Vagina (tissue), 2 donors: ENCODE measurements around the gene CCDC73.

Experiments
- POLR2A ChIP-seq, 2 donors: fragments of 450-650 bp; IDR thresholded peaks; one replicate each; pipeline ENCODE4 v1.6.1; 2017; ENCODE audit warnings: antibody characterized with exemption in 2 of 2, mild to moderate bottlenecking in 2 of 2, moderate library complexity in 2 of 2
- POLR2AphosphoS5 ChIP-seq, 2 donors: sonication (generic); formaldehyde crosslinking; IDR thresholded peaks; one replicate each; pipeline ENCODE4 v1.9.0; 2017; ENCODE audit warnings: antibody characterized with exemption in 2 of 2, mild to moderate bottlenecking in 2 of 2, low read depth in 1 of 2; ENCODE audit not compliant: insufficient read depth in 1 of 2
- TF ChIP-seq, protein P1 (sequence below), 3 experiments: fragments of 450-650 bp in 2 of 3; fragments of 200-600 bp in 1 of 3; sonication (generic) in 1 of 3; IDR thresholded peaks; one replicate each; pipeline ENCODE4 v1.5.1; 2017 to 2019; ENCODE audit warnings: antibody characterized with exemption in 3 of 3, mild to moderate bottlenecking in 2 of 3, moderate library complexity in 2 of 3

DNA sequence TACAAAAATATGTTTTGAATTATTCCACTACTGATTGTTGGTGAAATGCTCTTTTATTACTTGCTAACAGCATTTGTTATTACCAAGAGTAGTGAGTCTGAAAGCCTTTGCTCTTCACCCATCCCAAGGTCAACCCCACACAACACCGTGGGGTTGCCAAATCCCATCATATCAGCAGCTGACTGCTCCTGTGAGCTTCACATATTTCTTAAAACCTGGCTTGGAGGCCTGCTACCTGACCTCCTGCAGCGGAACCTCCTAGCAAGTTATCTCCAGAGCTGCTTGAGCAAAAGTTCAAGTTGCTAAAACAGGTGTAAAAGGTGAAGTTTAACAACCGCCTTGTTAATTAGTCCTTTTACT is 230.9 kb downstream of the CCDC73 start:
- TF ChIP-seq POLR2A (IDR thresholded peaks at IDR 0.05) = no peak
- TF ChIP-seq, protein P1, sequence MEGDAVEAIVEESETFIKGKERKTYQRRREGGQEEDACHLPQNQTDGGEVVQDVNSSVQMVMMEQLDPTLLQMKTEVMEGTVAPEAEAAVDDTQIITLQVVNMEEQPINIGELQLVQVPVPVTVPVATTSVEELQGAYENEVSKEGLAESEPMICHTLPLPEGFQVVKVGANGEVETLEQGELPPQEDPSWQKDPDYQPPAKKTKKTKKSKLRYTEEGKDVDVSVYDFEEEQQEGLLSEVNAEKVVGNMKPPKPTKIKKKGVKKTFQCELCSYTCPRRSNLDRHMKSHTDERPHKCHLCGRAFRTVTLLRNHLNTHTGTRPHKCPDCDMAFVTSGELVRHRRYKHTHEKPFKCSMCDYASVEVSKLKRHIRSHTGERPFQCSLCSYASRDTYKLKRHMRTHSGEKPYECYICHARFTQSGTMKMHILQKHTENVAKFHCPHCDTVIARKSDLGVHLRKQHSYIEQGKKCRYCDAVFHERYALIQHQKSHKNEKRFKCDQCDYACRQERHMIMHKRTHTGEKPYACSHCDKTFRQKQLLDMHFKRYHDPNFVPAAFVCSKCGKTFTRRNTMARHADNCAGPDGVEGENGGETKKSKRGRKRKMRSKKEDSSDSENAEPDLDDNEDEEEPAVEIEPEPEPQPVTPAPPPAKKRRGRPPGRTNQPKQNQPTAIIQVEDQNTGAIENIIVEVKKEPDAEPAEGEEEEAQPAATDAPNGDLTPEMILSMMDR (IDR thresholded peaks at IDR 0.05) = no peak
- TF ChIP-seq POLR2AphosphoS5 (IDR thresholded peaks at IDR 0.05; ENCODE audit: insufficient read depth in 1 of 2, low read depth in 1 of 2) = no peak
